ENCODE measurements around the gene LRRC56.
"Not testable (repeated sequence)": the region's sequence is repeated elsewhere in the genome, so short reads cannot be mapped to it uniquely, and the experiment has no call there.

The LRRC56 gene

GRCh38 chr11:501001-501682, 36.2 kb upstream of the LRRC56 start:
- DNase-seq (ENCODE audit: low read depth) = no peak

DNA sequence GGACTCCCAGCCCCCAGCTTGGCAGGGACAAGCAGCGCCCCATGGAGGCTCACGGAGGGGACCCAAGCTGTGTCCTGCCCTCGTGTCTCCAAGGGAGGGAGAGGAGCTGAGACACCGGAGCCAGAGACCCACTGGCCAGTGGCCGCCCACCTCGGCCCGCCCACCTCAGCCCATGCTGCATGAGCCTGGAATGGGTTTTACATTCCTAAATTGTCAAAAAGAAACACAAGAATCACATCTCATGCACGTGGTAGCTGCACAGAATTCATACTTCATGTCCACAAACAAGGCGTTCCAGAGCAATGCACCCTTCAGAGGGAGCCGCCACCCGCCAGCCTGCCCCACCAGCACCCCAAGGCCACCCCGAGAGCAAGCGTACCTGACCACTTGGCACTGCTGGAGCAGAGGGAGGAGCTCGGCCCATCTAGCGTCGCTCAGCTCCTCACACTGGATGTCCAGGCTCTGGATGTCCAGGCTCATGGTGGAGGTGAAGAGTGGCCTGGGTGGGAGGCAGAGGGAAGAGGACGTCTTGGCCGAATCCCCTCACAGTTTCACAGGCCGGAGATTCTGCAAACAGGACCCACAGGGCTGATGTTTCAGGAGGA, 35.5 kb upstream of the LRRC56 start:
- no peak for DNase-seq (ENCODE audit: low read depth)

- no peak for DNase-seq (ENCODE audit: low read depth)
Observed at GRCh38 chr11:502288-503178, 34.8 kb upstream of the LRRC56 start.

- no peak for DNase-seq (ENCODE audit: low read depth)
Observed at GRCh38 chr11:503179-503981, 33.9 kb upstream of the LRRC56 start.

GRCh38 chr11:504053-504993, 33.0 kb upstream of the LRRC56 start:
- no peak for DNase-seq (ENCODE audit: low read depth)

DNA sequence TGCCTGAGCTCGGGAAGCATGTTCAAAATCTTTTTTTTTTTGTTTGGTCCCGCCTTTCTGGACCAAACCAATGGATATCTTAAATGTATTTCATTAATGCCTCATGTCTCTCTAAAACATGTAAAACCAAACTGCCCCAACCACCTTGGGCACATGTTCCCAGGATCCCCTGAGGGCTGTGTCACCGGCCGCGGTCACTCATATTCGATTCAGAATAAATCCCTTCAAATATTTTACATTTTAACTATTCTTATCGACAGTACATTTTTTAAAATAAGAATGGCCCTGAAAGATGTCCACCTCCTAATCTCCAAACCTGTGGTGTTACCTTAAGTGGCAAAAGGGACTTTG, 32.4 kb upstream of the LRRC56 start:
- DNase-seq (ENCODE audit: low read depth) = no peak

DNA sequence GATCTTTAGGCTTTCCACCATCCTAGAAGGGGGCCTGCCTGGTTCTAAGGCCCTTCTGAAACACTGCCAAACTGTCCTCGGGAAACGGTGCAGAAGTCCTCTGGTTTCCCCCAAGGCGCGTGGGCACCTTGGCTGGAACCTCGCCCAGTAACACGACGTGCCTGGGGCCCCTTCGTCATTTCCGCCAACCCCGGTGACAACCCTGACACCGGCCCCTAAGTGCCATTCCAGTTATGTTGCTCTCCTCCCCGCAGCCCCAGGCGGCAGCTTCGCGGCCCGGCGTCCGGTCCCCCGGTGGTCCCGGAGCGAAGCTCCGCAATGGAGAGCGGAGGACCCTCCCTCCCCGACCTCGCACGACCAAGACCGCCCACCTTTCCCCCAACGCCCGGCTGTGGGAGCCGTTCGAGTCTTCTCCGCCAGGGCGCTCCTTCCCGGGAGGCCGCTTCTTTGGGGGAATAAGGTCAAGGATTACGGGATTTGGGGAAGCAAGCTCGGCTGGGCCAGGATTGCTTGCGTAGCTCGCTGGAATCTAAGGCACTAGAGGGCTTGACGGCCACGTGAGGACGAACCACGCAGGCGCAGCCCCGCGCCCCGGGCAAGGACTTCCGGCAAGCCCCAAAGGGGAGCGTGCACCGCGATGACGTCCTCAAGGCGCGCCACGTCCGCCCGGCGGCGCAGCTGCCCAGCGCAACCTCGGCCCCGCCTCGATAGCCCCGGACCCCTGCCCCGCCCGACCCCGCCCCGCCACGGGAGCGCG, 30.9 kb upstream of the LRRC56 start:
- DNase-seq (ENCODE audit: low read depth) = peak; percentile 96

GRCh38 chr11:506995-507726, 30.2 kb upstream of the LRRC56 start, which contains the start of gene RNH1:
TSS of gene RNH1 (minus strand) at chr11:507242. CDS start at chr11:502162, 5,080 bp downstream.
- peak; percentile 98 for DNase-seq (ENCODE audit: low read depth)

- DNase-seq (ENCODE audit: low read depth) = no peak
Observed at GRCh38 chr11:507727-508515, 29.4 kb upstream of the LRRC56 start.

DNA sequence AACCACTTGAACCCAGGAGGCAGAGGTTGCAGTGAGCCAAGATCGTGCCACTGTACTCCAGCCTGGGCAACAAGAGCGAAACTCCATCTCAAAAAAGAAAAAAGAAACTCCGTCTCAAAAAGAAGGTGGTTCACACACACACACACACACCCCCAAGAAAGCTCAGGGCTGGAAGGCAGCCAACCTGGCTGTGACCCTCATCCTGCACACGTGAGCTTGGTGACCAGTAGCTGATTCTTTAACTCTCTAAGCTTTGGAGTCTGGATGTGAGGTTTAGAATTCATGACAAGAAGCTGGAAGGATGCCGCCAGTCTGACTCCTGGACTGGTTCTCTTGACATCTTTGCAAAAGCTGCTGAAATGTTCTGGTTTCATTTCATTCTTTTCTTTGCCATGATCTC, 28.4 kb upstream of the LRRC56 start:
- no peak for DNase-seq (ENCODE audit: low read depth)

DNA sequence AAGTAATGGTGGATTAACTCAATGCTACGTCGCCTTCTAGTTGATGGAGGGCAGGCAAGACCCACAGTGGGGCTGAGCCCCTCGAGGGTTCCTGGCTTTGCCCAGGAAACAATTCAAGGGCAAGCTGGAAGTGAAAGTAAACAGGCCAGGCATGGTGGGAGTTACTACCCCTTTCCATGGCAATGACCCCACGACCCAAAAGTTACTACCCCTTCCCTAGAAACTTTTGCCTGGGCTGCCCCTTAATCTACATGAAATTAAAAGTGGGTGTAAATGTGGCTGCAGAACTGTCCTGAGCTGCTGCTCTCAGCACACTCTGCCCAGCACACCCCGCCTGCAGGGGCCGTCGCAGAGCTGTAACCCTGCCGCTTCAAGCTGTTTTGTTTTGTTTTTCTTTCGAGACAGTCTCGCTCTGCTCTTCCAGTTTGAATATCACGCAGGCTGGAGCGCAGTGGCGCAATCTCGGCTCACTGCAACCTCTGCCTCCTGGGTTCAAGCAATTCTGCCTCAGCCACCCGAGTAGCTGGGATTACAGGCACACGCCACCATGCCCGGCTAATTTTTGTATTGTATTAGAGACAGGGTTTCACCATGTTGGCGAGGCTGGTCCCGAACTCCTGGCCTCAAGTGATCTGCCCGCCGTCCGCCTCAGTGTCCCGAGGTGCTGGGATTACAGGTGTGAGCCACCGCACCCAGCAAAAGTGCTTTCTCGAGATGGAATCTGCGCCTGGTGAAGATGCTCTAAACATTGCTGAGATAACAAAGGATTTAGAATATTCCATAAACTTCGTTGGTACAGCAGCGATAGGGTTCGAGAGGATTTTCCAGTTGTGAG, 24.3 kb upstream of the LRRC56 start:
- DNase-seq (ENCODE audit: low read depth) = no peak

DNA sequence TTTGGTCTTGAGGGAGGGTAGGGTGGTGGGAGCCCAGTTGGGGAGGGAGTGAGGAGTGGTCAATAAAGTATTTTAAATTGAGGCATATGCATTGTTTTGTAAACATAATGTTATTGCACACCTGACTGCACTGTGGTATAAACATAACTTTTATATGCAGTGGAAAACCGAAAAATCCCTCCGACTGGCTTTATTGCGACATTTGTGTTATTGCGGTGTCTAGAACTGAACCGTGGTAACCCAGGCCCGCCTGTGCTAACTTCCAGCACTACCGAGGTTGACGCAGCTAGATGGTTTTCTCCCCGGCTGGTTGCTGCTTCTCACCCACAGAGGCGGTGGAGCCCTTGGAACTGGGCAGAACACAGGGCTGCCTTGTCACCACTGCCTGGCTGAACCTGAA, 22.7 kb upstream of the LRRC56 start:
- DNase-seq (ENCODE audit: low read depth) = no peak

DNA sequence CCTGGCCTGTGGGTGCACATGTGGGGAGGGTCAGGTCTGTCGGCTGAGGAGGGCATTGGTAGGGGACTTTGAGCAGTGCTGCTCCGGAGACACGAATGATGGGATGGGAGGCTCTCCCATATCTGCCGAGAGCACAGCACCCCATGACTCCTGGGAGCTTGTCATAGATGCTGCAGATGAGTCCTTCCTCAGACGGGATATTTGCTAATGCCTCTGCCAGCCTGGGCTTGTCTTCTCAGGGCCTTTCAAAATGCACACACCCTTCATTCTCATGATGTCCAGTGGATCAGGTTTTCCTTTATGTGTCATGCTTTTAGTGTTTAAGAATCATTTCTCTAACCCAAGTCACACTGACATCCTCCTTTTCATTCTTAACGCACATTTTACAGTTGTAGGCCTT, 22.2 kb upstream of the LRRC56 start:
- no peak for DNase-seq (ENCODE audit: low read depth)

DNA sequence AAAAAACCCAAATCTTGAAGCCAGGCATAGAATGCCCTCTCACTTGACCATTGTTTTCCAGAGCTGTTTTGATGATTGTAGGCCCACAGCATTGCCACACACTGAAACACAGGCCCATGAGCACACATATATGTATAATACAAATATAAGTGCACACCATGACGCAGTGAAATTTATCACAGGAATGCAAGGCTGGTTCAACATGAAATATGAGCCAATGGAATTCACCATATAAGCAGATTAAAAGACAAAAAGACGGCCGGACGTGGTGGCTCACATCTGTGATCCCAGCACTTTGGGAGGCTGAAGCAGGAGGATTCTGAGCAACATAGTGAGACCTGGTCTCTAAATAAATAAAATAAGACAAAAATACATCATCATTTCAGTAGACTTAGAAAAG, 20.9 kb upstream of the LRRC56 start:
- no peak for DNase-seq (ENCODE audit: low read depth)

GRCh38 chr11:516918-517685, 20.2 kb upstream of the LRRC56 start:
- DNase-seq (ENCODE audit: low read depth) = not testable (repeated sequence)

GRCh38 chr11:518463-519202, 18.7 kb upstream of the LRRC56 start:
- peak; percentile 67 for DNase-seq (ENCODE audit: low read depth)
